Measurements from ENCODE around the gene MEGF6. TPM values are rescaled to one million over a fixed set of nuclear protein-coding genes. Genes with fewer than 3 reads are reported as not detected.

The MEGF6 gene
- polyA plus RNA-seq, 1 donor (not counting 4 experiments of a cell fraction or from before 2014, with no cell fraction given), result 0.24 TPM

DNA sequence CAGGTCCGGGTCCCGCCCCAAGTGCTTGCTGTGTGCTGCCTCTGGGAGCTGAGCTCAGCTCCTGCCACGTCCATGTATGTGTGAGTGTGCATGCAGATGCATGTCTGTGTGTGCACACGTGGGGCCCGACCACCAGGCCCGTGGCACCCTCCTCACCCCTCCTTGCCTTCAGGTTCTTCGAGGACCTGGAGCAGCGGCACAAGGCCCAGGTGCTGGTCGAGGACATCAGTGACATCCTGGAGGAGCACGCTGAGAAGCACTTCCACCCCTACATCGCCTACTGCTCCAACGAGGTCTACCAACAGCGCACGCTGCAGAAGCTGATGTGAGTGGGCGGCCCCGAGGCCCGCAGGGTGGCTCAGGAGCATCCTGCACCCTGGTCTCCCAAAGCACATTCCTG lies 138.4 kb downstream of the MEGF6 start:
- Histone ChIP-seq H3K9me3 (ENCODE audit: control insufficient read depth, low read depth, low read length) (no peaks in the 10 kb centered on the region), H3K9me1 (ENCODE audit: control insufficient read depth, extremely low read depth, insufficient read depth, low read length) (no peaks in the 10 kb centered on the region), H3K9ac (ENCODE audit: control insufficient read depth, extremely low read depth, insufficient read depth, low read length) (no peak overlapping the region), H4K20me1 (ENCODE audit: control insufficient read depth, extremely low read depth, insufficient read depth, low read length) (peaks cover 4% of the 10 kb centered on the region), H3K4me3 (ENCODE audit: control insufficient read depth in 2 of 3, extremely low read depth in 1 of 3, insufficient read depth in 2 of 3, low read depth in 1 of 3, low read length in 3 of 3) (no peak overlapping the region), H3K4me2 (ENCODE audit: control insufficient read depth, extremely low read depth, insufficient read depth, low read depth, low read length) (peak overlapping the region; percentile 67), H3K79me2 (ENCODE audit: control insufficient read depth, insufficient read depth, low read length) (no peaks in the 10 kb centered on the region), H2AFZ (ENCODE audit: control insufficient read depth, low read length) (no peak overlapping the region), H3K27me3 (ENCODE audit: control insufficient read depth, extremely low read depth, insufficient read depth, low read length) (no peaks in the 10 kb centered on the region), H3K4me1 (ENCODE audit: control insufficient read depth, extremely low read depth, insufficient read depth, low read length) (peaks cover 48% of the 10 kb centered on the region), H3K36me3 (ENCODE audit: control insufficient read depth in 2 of 2, extremely low read depth in 1 of 2, insufficient read depth in 2 of 2, low read length in 2 of 2) (peaks cover 0 to 11% of the 10 kb centered on the region in 2 experiments), H3K27ac (ENCODE audit: control insufficient read depth, insufficient read depth, low read length) (peak overlapping the region; percentile 36)
- no peak for TF ChIP-seq EZH2 (IDR thresholded peaks at IDR 0.05; ENCODE audit: low read length)
- TF ChIP-seq, protein P1, sequence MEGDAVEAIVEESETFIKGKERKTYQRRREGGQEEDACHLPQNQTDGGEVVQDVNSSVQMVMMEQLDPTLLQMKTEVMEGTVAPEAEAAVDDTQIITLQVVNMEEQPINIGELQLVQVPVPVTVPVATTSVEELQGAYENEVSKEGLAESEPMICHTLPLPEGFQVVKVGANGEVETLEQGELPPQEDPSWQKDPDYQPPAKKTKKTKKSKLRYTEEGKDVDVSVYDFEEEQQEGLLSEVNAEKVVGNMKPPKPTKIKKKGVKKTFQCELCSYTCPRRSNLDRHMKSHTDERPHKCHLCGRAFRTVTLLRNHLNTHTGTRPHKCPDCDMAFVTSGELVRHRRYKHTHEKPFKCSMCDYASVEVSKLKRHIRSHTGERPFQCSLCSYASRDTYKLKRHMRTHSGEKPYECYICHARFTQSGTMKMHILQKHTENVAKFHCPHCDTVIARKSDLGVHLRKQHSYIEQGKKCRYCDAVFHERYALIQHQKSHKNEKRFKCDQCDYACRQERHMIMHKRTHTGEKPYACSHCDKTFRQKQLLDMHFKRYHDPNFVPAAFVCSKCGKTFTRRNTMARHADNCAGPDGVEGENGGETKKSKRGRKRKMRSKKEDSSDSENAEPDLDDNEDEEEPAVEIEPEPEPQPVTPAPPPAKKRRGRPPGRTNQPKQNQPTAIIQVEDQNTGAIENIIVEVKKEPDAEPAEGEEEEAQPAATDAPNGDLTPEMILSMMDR (optimal IDR thresholded peaks at IDR 0.05 in 1 of 3, IDR thresholded peaks at IDR 0.05 in 1 of 3, conservative IDR thresholded peaks at IDR 0.05 in 1 of 3; ENCODE audit: extremely low read depth in 1 of 3, insufficient read depth in 2 of 3, low read length in 3 of 3), result peak in 1 of 3 experiments; percentile 5
- dilution Hi-C loops (cut with MboI; ENCODE audit: extremely low pct_ligation_motif_present, low sequenced_read_pairs), result no loop called here
- DNase-seq (ENCODE audit: low read depth, low spot score) (no peak), FAIRE-seq (no peak)

DNA sequence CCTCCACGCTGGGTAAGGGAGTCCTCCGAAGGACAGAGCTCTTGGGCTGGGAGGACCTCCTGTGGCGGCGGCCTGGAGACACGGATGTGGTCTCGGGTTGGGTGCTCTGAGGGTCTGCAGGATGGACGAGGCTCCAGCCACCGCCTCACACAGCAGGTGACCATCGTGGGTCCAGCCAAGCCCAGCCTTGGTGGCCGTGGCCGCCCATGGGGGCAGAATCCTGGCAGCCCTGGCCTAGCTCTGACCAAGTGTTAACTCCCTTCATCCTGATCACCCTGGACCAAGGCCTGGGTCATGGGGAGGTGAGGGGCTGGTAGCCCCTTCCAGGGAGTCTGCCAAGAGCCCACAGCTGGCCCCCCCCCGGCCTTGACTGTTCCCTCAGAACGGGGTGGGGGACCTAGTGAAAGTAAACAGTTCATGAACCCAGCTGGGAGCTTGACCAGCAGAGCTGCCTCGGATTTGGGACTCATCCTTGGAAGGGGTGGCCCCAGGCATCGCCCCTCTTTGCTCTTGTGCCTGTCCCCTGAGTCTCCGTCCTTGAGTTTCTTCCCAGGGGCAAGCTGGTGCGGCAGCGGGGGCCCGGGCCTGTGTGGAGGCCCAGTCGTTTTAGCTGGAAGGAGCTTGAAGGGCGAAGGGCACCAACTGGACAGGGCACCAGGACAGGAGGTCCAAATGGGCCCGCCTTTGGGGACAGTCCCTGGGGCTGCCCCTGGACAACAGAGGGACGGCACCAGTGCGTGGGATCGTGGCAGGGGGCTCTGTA lies 139.0 kb downstream of the MEGF6 start:
- dilution Hi-C loops (cut with MboI; ENCODE audit: extremely low pct_ligation_motif_present, low sequenced_read_pairs), result no loop called here
- H3K9me3 ChIP-seq (ENCODE audit: control insufficient read depth, low read depth, low read length), result no peaks in the 10 kb centered on the region
- H3K4me3 ChIP-seq (ENCODE audit: control insufficient read depth in 2 of 3, extremely low read depth in 1 of 3, insufficient read depth in 2 of 3, low read depth in 1 of 3, low read length in 3 of 3), result no peak overlapping the region
- no peak for FAIRE-seq
- no peak overlapping the region for H3K9ac ChIP-seq (ENCODE audit: control insufficient read depth, extremely low read depth, insufficient read depth, low read length)
- H3K4me1 ChIP-seq (ENCODE audit: control insufficient read depth, extremely low read depth, insufficient read depth, low read length), result peaks cover 54% of the 10 kb centered on the region
- TF ChIP-seq, protein P1 (optimal IDR thresholded peaks at IDR 0.05 in 1 of 3, IDR thresholded peaks at IDR 0.05 in 1 of 3, conservative IDR thresholded peaks at IDR 0.05 in 1 of 3; ENCODE audit: extremely low read depth in 1 of 3, insufficient read depth in 2 of 3, low read length in 3 of 3), result no peak
- no peak for TF ChIP-seq EZH2 (IDR thresholded peaks at IDR 0.05; ENCODE audit: low read length)
- no peaks in the 10 kb centered on the region for H3K27me3 ChIP-seq (ENCODE audit: control insufficient read depth, extremely low read depth, insufficient read depth, low read length)
- no peak for DNase-seq (ENCODE audit: low read depth, low spot score)
- no peaks in the 10 kb centered on the region for H3K79me2 ChIP-seq (ENCODE audit: control insufficient read depth, insufficient read depth, low read length)
- no peaks in the 10 kb centered on the region for H3K9me1 ChIP-seq (ENCODE audit: control insufficient read depth, extremely low read depth, insufficient read depth, low read length)
- H3K36me3 ChIP-seq (ENCODE audit: control insufficient read depth in 2 of 2, extremely low read depth in 1 of 2, insufficient read depth in 2 of 2, low read length in 2 of 2), result peaks cover 0 to 11% of the 10 kb centered on the region in 2 experiments
- H3K4me2 ChIP-seq (ENCODE audit: control insufficient read depth, extremely low read depth, insufficient read depth, low read depth, low read length), result peak overlapping the region; percentile 16
- peaks cover 4% of the 10 kb centered on the region for H4K20me1 ChIP-seq (ENCODE audit: control insufficient read depth, extremely low read depth, insufficient read depth, low read length)
- no peak overlapping the region for H2AFZ ChIP-seq (ENCODE audit: control insufficient read depth, low read length)
- peak overlapping the region; percentile 14 for H3K27ac ChIP-seq (ENCODE audit: control insufficient read depth, insufficient read depth, low read length)
